Ovary (tissue), 3 donors: ENCODE results near the gene RPL13.

ENCODE experiments used
- POLR2A ChIP-seq: fragments of 450-650 bp; IDR thresholded peaks from one replicate; pipeline ENCODE4 v1.6.1; 2017; ENCODE audit warnings: antibody characterized with exemption, mild to moderate bottlenecking, moderate library complexity
- TF ChIP-seq, protein P1 (sequence below), 3 donors: fragments of 450-650 bp in 2 of 3; fragments of 200-600 bp in 1 of 3; IDR thresholded peaks; one replicate each; pipeline versions ENCODE4 v1.5.1 to v1.8.0; 2016 to 2022; ENCODE audit warnings: antibody characterized with exemption in 3 of 3, mild to moderate bottlenecking in 1 of 3
- donor health status: DM: no; HTN: no; CAD: no.

DNA sequence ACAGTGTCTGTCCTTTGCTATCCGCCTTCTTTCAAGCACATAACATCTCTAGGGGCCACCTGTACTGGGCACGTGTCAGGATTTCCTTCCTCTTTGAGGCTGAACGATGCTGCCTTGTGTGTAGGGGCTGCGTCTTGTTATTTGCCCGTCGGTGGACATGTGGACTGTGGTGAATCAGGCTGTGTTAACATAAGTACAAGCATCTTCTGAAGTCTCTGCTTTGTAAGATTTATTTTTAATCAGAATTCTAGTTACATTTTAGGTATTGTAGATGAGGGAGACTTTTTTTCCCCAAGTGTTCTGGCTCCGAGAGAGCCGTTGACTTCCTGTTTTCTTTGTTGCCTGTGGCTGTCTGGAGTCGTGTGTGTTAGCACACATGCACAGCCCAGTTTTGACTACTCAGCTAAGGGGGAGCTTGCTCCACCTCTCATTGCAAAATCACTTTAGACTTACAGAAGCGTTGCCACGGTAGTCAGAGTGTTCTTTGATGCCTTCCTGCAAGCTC is 26.2 kb upstream of the RPL13 start:
- TF ChIP-seq, protein P1, sequence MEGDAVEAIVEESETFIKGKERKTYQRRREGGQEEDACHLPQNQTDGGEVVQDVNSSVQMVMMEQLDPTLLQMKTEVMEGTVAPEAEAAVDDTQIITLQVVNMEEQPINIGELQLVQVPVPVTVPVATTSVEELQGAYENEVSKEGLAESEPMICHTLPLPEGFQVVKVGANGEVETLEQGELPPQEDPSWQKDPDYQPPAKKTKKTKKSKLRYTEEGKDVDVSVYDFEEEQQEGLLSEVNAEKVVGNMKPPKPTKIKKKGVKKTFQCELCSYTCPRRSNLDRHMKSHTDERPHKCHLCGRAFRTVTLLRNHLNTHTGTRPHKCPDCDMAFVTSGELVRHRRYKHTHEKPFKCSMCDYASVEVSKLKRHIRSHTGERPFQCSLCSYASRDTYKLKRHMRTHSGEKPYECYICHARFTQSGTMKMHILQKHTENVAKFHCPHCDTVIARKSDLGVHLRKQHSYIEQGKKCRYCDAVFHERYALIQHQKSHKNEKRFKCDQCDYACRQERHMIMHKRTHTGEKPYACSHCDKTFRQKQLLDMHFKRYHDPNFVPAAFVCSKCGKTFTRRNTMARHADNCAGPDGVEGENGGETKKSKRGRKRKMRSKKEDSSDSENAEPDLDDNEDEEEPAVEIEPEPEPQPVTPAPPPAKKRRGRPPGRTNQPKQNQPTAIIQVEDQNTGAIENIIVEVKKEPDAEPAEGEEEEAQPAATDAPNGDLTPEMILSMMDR (IDR thresholded peaks at IDR 0.05), result no peak
- no peak for TF ChIP-seq POLR2A
